GM23248 (cell line): ENCODE data around the gene ACOX3. TPM values are rescaled to one million over a fixed set of nuclear protein-coding genes. Genes with fewer than 3 reads are reported as not detected.

ENCODE experiments used
- DNase-seq: peaks from one replicate; pipeline ENCODE4 v3.0.0-alpha.2; 2015
- H2AFZ ChIP-seq: fragments of 200-600 bp; sonication (generic); 2 replicates; pipeline ENCODE4 v1.6.1; 2016; ENCODE audit warnings: antibody characterized with exemption
- H3F3A ChIP-seq: fragments of 200-600 bp; sonication (generic); 2 replicates; pipeline ENCODE4 v1.6.1; 2016; ENCODE audit warnings: mild to moderate bottlenecking, antibody characterized with exemption, mixed run types; ENCODE audit not compliant: insufficient read depth
- H3K27ac ChIP-seq: fragments of 200-600 bp; sonication (generic); 2 replicates; pipeline ENCODE4 v1.5.1; 2016; ENCODE audit warnings: mild to moderate bottlenecking
- H3K27me3 ChIP-seq: fragments of 200-600 bp; sonication (generic); replicated peaks from 2 replicates; pipeline ENCODE4 v1.6.1; 2016; ENCODE audit warnings: mild to moderate bottlenecking; ENCODE audit not compliant: insufficient read depth
- H3K36me3 ChIP-seq: fragments of 200-600 bp; sonication (generic); 2 replicates; pipeline ENCODE4 v1.6.1; 2016; ENCODE audit warnings: low read depth, mild to moderate bottlenecking
- H3K4me1 ChIP-seq: fragments of 200-600 bp; sonication (generic); 2 replicates; pipeline ENCODE4 v1.6.1; 2016; ENCODE audit warnings: mild to moderate bottlenecking; ENCODE audit not compliant: insufficient read depth
- H3K4me2 ChIP-seq: fragments of 200-600 bp; sonication (generic); one replicate; pipeline ENCODE4 v1.6.1; 2016; ENCODE audit warnings: mild to moderate bottlenecking; ENCODE audit not compliant: unreplicated experiment
- H3K4me3 ChIP-seq: fragments of 200-600 bp; sonication (generic); 2 replicates; pipeline ENCODE4 v1.5.1; 2016; ENCODE audit warnings: mild to moderate bottlenecking
- H3K79me2 ChIP-seq: fragments of 200-600 bp; sonication (generic); 2 replicates; pipeline ENCODE4 v1.6.1; 2016; ENCODE audit warnings: mild to moderate bottlenecking; ENCODE audit not compliant: insufficient read depth
- H3K9ac ChIP-seq: fragments of 200-600 bp; sonication (generic); 2 replicates; pipeline ENCODE4 v1.6.1; 2016; ENCODE audit warnings: mild to moderate bottlenecking
- H3K9me2 ChIP-seq: fragments of 200-600 bp; sonication (generic); 2 replicates; pipeline ENCODE4 v1.6.1; 2016; ENCODE audit warnings: mixed run types, mild to moderate bottlenecking, moderate library complexity; ENCODE audit not compliant: insufficient read depth
- H3K9me3 ChIP-seq: fragments of 200-600 bp; sonication (generic); one replicate; pipeline ENCODE4 v1.6.1; 2017; ENCODE audit warnings: low read depth
- H4K20me1 ChIP-seq: fragments of 200-600 bp; sonication (generic); 2 replicates; pipeline ENCODE4 v1.6.0; 2016; ENCODE audit not compliant: insufficient read depth
- EZH2 ChIP-seq: fragments of 200-600 bp; sonication (generic); IDR thresholded peaks from 2 replicates; pipeline ENCODE4 v1.6.1; 2018; ENCODE audit warnings: antibody characterized with exemption, mild to moderate bottlenecking; ENCODE audit not compliant: insufficient read depth, poor library complexity, severe bottlenecking
- EZH2phosphoT487 ChIP-seq: fragments of 200-600 bp; sonication (generic); IDR thresholded peaks from 2 replicates; pipeline ENCODE4 v1.6.1; 2018; ENCODE audit warnings: antibody characterized with exemption, moderate library complexity, mild to moderate bottlenecking, low read depth; ENCODE audit not compliant: insufficient read depth
- WGBS, 2 experiments: methylation state at CpG; one replicate each; pipeline ENCODE4 v1.1.6; 2015 to 2017; ENCODE audit warnings: low lambda C conversion rate in 2 of 2, low coverage in 1 of 2; ENCODE audit errors: missing lambda C conversion rate in 2 of 2; 5-methylcytosine and 5-hydroxymethylcytosine counted together
- in situ Hi-C: fragments of 300-500 bp; cut with MboI; formaldehyde crosslinking; loops from 2 replicates; pipeline ENCODE4 v1.15.0; 2020
- polyA plus RNA-seq: library from polyadenylated mRNA; unstranded; fragments of >200 nt; fragmentation: Nextera tagmentation; extraction: Ambion mirVana; gene quantifications from 2 replicates; pipeline ENCODE4 v1.2.1, GENCODE V29; 2016
- total RNA-seq: library from RNA; depleted of rRNA; stranded (reverse); fragments of >200 nt; shearing (Covaris generic); gene quantifications from 2 replicates; pipeline ENCODE4 v1.2.3, GENCODE V29; 2014

The ACOX3 gene
- total and polyA plus RNA-seq, 2 experiments from 2014 or later, result 24.7 to 33.8 TPM

DNA sequence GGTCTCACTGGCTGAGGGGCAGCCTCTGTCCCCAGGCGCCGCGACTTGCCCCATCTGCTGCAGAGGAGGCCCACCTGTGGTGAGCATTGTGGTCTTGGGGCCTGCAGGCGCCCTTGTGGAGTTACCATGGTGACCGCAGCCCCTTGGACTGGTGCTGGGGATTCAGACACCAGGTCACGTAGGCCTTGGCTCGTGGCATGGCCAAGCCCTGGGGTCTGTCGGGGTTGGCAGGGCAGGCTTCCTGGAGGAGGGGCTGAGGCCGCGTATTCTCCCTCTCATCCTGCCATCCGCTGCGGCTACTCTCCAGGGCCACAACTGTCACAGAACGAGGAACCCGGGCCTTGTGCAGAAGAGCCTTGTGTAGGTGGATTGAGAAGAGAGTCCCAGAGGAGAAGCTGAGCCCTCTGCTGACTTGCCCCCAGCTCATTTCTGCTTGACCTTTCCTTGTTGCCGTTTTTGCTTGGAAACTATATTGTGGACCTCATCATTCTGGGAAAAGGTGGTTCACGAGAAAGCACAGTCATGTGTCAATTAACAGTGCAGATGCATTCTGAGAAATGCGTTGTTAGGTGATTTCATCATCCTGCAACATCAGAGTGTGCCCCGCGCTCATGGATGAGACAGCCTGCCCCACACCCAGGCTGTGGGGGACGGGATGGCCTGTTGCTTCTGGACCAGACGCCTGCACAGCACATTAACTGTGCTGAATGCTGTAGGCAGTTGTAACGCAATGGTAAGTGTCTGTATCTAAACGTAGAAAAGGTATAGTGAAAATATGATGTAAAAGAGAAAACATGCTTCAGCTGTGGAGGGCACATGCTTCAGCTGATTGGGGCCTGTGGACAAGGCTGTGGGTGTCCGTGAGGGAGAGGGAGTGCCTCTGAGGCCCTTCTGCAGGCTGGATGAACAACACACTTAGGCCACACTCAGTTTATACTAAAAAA, 38.5 kb upstream of the ACOX3 start:
- TF ChIP-seq EZH2 (no peak), EZH2phosphoT487 (no peak)
- Histone ChIP-seq H3K36me3 (0 out of 2 replicates have a peak, but pooled peaks cover 5% of the 10 kb centered on the region), H3K79me2 (no peaks in the 10 kb centered on the region), H2AFZ (no peak overlapping the region), H3K4me1 (0 out of 2 replicates have a peak, but pooled peaks cover 5% of the 10 kb centered on the region), H4K20me1 (no peaks in the 10 kb centered on the region), H3K27me3 (no peaks in the 10 kb centered on the region), H3K4me2 (no peak overlapping the region), H3F3A (no peaks in the 10 kb centered on the region), H3K9ac (no peak overlapping the region), H3K27ac (no peak overlapping the region), H3K9me2 (no peaks in the 10 kb centered on the region), H3K9me3 (no peaks in the 10 kb centered on the region), H3K4me3 (no peak overlapping the region)
- peak; percentile 27 for DNase-seq
- 82 to 83% methylated on average over 24 of the region's 24 CpGs for WGBS, 2 experiments
- in situ Hi-C loops, result loop anchor here (10.0 kb wide), 1 partner anchor 116 kb away; the partner anchor contains the start of gene CPZ

DNA sequence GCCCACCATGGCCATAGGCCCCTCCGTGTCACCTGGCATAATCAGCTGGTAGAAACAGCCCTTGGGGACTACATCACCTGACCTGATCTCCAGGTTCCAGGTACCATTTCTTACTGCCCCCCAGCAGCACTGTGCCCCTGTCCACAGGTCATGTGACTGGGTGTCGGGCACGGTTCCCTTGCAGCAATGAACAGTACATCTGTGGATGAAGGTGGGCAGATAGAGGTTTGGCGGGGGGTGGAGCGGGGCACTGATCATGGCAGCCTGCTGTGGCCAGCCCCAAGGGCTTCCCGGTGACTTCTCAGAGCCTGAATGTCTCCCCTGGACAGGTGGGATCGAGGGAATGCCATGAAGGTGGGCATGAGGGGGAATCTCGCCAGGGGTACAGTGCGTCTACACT, 37.8 kb upstream of the ACOX3 start:
- H3K4me2 ChIP-seq, result no peak overlapping the region
- no peak overlapping the region for H3K27ac ChIP-seq
- in situ Hi-C loops, result loop anchor here (10.0 kb wide), 1 partner anchor 116 kb away; the partner anchor contains the start of gene CPZ
- no peaks in the 10 kb centered on the region for H3K79me2 ChIP-seq
- 0 out of 2 replicates have a peak, but pooled peaks cover 5% of the 10 kb centered on the region for H3K36me3 ChIP-seq
- H3K9ac ChIP-seq, result no peak overlapping the region
- no peaks in the 10 kb centered on the region for H3K9me3 ChIP-seq
- peaks cover 8% of the 10 kb centered on the region; the same call in 1 of the 2 replicates for H3K4me1 ChIP-seq
- H3K9me2 ChIP-seq, result no peaks in the 10 kb centered on the region
- no peak overlapping the region for H3K4me3 ChIP-seq
- H3K27me3 ChIP-seq, result no peaks in the 10 kb centered on the region
- no peak overlapping the region for H2AFZ ChIP-seq
- no peaks in the 10 kb centered on the region for H3F3A ChIP-seq
- TF ChIP-seq EZH2, result no peak
- no peak for TF ChIP-seq EZH2phosphoT487
- no peaks in the 10 kb centered on the region for H4K20me1 ChIP-seq
- WGBS, 2 experiments, result 96 to 97% methylated on average over 9 of the region's 9 CpGs
- DNase-seq, result no peak

DNA sequence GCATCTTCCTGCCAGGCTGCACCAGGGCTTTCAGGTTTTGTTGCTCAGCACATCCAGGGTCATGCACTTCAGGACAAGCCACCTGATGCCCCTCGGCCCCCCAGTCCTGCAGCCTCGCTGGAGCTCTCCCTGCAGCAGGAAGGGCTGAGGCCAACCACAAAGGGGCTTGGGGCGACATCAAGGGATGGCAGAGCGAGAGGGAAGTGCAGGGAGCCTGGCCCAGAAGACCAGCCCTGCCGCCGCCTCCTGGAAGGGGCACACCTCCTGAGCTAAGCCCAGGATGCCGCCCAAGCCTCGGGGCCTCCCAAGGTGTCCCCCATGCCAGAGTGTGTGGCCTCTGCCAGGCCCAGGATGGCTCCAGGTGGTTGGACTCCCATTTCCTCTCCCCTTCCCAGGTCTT, 37.2 kb upstream of the ACOX3 start:
- in situ Hi-C loops, result loop anchor here (10.0 kb wide), 1 partner anchor 117 kb away; the partner anchor contains the start of gene CPZ
- H3K9me3 ChIP-seq, result no peaks in the 10 kb centered on the region

DNA sequence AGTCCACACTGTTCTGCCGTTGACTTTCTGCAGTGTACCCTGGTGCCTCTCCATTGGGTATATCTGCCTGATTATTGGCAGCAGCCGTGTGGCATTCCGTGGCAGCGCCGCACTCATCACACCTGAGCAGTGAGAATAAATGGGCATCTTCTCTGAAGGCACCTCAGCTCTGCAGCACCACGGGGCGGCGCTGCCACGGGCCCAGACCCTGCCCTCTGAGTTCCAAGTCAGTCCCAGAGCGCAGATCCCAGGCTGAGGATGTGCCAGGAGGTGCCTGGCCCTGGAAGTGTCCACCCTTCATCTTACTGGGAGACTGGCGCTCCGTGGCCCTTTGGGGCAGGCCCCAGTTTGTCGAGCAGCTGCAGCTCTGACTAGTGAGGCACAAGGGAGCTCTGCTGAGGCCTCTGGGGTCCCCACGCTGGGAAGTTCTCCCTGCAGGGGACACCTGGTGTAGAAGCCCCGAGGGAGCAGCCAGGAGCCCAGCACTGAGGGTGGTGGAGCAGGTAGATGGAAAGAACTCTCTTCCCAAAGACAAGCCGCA, 36.6 kb upstream of the ACOX3 start:
- no peaks in the 10 kb centered on the region for H4K20me1 ChIP-seq
- H3F3A ChIP-seq, result peaks cover 4% of the 10 kb centered on the region
- 0 out of 2 replicates have a peak, but pooled peaks cover 5% of the 10 kb centered on the region for H3K36me3 ChIP-seq
- DNase-seq, result no peak
- WGBS, 2 experiments, result 93 to 94% methylated on average over 16 of the region's 16 CpGs
- H3K4me1 ChIP-seq, result peaks cover 17% of the 10 kb centered on the region
- H3K27ac ChIP-seq, result no peak overlapping the region
- no peak overlapping the region for H3K4me3 ChIP-seq
- H2AFZ ChIP-seq, result no peak overlapping the region
- no peak for TF ChIP-seq EZH2phosphoT487
- TF ChIP-seq EZH2, result no peak
- H3K79me2 ChIP-seq, result no peaks in the 10 kb centered on the region
- no peak overlapping the region for H3K4me2 ChIP-seq
- H3K9me3 ChIP-seq, result no peaks in the 10 kb centered on the region
- H3K9ac ChIP-seq, result no peak overlapping the region
- in situ Hi-C loops, result loop anchor here (10.0 kb wide), 1 partner anchor 118 kb away; the partner anchor contains the start of gene CPZ
- H3K9me2 ChIP-seq, result no peaks in the 10 kb centered on the region
- no peaks in the 10 kb centered on the region for H3K27me3 ChIP-seq

More for the DNA sequence above, 37.2 kb upstream of the ACOX3 start:
- WGBS, 2 experiments, result 90 to 95% methylated on average over 8 of the region's 8 CpGs
- TF ChIP-seq EZH2 (no peak), EZH2phosphoT487 (no peak)
- Histone ChIP-seq H3K4me2 (no peak overlapping the region), H3K27ac (no peak overlapping the region), H3K4me3 (no peak overlapping the region), H3K79me2 (no peaks in the 10 kb centered on the region), H3K9ac (no peak overlapping the region), H3K36me3 (0 out of 2 replicates have a peak, but pooled peaks cover 5% of the 10 kb centered on the region), H3K27me3 (no peaks in the 10 kb centered on the region), H2AFZ (no peak overlapping the region), H4K20me1 (no peaks in the 10 kb centered on the region), H3K4me1 (peaks cover 13% of the 10 kb centered on the region), H3F3A (no peaks in the 10 kb centered on the region), H3K9me2 (no peaks in the 10 kb centered on the region)
- no peak for DNase-seq
